Measurements from ENCODE around the gene FGF18.
A peak's percentile ranks its signal among the peaks of the same experiment; 100 is the strongest.
"Not testable (repeated sequence)": the region's sequence is repeated elsewhere in the genome, so short reads cannot be mapped to it uniquely, and the experiment has no call there.

The FGF18 gene, protein sequence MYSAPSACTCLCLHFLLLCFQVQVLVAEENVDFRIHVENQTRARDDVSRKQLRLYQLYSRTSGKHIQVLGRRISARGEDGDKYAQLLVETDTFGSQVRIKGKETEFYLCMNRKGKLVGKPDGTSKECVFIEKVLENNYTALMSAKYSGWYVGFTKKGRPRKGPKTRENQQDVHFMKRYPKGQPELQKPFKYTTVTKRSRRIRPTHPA

DNA sequence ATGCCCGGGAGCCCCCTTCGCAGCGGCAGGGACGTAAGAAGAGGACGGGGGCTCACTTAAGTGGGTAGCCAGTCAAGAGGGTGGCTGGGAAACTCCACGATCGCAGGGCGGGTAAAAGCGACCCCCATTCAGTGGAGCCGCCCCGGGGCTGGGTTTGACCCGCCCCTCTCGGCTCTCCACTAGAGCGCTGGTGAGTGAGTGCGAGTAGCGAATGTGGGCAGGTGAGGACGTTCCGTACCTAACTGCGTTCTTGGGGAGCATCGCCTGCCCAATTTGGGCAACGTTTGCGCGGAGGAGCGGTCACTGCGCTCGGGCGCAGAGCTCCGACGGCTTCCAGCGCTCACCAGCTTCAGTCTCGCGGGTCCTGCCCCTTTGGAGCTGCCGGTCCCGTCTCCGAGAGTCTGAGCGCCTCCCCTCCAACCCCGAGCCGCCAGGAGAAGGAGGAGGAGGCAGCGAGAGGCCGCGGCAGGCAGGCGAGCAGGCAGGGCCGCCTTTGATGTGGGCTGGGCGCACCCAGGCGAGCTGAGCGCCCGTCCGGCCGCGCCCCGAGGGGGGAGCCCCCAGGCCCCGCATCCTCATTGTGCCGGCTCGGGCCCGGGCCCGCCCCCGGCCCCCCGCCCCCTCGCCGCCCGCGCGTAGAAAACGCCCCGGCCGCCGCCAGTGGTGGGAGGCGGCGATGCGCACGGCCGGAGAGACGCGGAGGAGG is at the start of gene FGF18:
FGF18 (plus strand) TSS at position 666 of the 706 bp plus-strand sequence. CDS start 553 bp downstream, outside the sequence.
- DNase-seq (ENCODE audit: low spot score), result peak; percentile 76
- Histone ChIP-seq H3K27ac (peak within 1 kb of the TSS in 1 of 2 donors; percentile 30), H3K4me3 (peak within 1 kb of the TSS; percentile 69)
- TF ChIP-seq, protein P1, sequence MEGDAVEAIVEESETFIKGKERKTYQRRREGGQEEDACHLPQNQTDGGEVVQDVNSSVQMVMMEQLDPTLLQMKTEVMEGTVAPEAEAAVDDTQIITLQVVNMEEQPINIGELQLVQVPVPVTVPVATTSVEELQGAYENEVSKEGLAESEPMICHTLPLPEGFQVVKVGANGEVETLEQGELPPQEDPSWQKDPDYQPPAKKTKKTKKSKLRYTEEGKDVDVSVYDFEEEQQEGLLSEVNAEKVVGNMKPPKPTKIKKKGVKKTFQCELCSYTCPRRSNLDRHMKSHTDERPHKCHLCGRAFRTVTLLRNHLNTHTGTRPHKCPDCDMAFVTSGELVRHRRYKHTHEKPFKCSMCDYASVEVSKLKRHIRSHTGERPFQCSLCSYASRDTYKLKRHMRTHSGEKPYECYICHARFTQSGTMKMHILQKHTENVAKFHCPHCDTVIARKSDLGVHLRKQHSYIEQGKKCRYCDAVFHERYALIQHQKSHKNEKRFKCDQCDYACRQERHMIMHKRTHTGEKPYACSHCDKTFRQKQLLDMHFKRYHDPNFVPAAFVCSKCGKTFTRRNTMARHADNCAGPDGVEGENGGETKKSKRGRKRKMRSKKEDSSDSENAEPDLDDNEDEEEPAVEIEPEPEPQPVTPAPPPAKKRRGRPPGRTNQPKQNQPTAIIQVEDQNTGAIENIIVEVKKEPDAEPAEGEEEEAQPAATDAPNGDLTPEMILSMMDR (IDR thresholded peaks at IDR 0.05), result peak; percentile 7

GRCh38 chr5:171369898-171370297 is 49.5 kb upstream of the FGF18 start:
- no peak for DNase-seq (ENCODE audit: low spot score)
- H3K4me3 ChIP-seq, result no peak overlapping the region
- H3K27ac ChIP-seq, result no peak overlapping the region
- TF ChIP-seq, protein P1 (IDR thresholded peaks at IDR 0.05), result no peak

GRCh38 chr5:171370881-171371280 is 48.6 kb upstream of the FGF18 start:
- not testable (repeated sequence) for H3K4me3 ChIP-seq; DNase-seq (ENCODE audit: low spot score); H3K27ac ChIP-seq

GRCh38 chr5:171371326-171371725 is 48.1 kb upstream of the FGF18 start:
- DNase-seq (ENCODE audit: low spot score), result no peak
- Histone ChIP-seq H3K4me3 (no peak overlapping the region), H3K27ac (no peak overlapping the region)
- TF ChIP-seq, protein P1 (IDR thresholded peaks at IDR 0.05), result no peak

- no peak for DNase-seq (ENCODE audit: low spot score)
- Histone ChIP-seq H3K27ac (no peak overlapping the region), H3K4me3 (no peak overlapping the region)
- TF ChIP-seq, protein P1 (IDR thresholded peaks at IDR 0.05), result no peak
Measured at GRCh38 chr5:171379961-171380360, 39.5 kb upstream of the FGF18 start.

DNA sequence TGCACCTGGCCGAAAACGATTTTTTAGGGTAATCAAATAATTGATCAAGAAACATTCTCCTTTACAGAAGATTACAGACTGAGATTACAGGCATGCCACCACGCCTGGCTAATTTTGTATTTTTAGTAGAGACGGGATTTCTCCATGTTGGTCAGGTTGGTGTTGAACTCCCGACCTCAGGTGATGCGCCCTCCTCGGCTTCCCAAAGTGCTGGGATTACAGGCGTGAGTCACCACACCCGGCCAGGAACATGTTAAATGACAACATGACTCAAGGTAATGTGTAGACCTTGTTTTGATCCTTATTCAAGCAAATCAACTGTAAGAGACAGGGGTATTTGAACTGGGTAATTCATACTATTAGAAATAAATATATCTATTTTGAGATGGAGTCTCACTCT is 35.0 kb upstream of the FGF18 start:
- not testable (repeated sequence) for DNase-seq (ENCODE audit: low spot score); H3K27ac ChIP-seq; H3K4me3 ChIP-seq

- not testable (repeated sequence) for DNase-seq (ENCODE audit: low spot score); H3K27ac ChIP-seq; H3K4me3 ChIP-seq
Measured at GRCh38 chr5:171384999-171385398, 34.4 kb upstream of the FGF18 start.

DNA sequence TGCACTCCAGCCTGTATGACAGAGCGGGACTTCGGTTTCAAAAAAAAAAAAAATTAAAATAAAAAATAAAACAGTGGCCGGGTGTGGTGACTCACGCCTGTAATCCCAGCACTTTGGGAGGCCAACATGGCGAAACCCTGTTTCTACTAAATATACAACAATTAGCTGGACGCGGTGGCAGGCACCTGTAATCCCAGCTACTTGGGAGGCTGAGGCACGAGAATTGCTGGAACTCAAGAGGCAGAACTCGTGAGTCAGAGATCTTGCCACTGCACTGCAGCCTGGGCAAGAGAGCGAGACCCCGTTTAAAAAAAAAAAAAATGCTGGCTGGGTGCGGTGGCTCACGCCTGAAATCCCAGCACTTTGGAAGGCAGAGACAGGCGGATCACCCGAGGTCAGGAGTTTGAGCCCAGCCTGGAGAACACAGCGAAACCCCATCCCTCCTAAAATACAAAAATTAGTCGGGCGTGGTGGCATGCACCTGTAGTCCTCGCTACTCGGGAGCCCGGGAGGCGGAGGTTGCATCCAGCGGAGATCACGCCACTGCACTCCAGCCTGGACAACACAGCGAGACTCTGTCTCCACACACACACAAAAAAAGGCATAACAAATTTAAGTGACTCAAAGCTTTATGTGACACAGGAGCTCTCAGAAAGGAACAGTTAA is 33.3 kb upstream of the FGF18 start:
- TF ChIP-seq, protein P1 (IDR thresholded peaks at IDR 0.05), result no peak
- no peak for DNase-seq (ENCODE audit: low spot score)
- Histone ChIP-seq H3K27ac (no peak overlapping the region), H3K4me3 (no peak overlapping the region)

Data from coronary artery (tissue), 2 donors.